ENCODE results near the gene IFNGR1. TPM values are rescaled to one million over a fixed set of nuclear protein-coding genes. Genes with fewer than 3 reads are reported as not detected.
A peak's percentile ranks its signal among the peaks of the same experiment; 100 is the strongest.
"Not testable (repeated sequence)": the region's sequence is repeated elsewhere in the genome, so short reads cannot be mapped to it uniquely, and the experiment has no call there.

Gene IFNGR1
- total RNA-seq, 8 experiments from 2014 or later: 24.6 to 72.7 (median 26.8) TPM

DNA sequence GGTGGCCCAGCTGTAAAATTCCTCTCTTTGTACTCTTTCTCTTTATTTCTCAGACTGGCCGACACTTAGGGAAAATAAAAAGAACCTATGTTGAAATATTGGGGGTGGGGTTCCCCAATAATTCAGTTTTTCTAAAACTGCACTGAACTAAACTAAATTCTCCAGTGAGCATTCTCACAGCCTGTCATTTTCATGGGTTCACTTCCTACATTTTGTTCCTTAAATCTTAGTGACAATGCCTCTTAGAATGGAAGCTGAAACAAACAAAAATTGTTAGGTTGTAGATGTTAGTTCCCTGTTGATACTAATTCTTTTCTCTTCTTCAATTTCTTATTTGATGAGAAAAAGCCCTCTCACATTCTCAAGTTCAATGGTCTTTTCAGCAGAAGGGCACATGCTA, 35.8 kb upstream of the IFNGR1 start:
- Histone ChIP-seq H3K27ac (no peak overlapping the region), H3K4me3 (no peak overlapping the region), H3K4me1 (replicated peaks in 1 of 2) (peaks cover 0 to under 1% of the 10 kb centered on the region in 2 donors)
- 14 to 100% (median 40%) methylated on average over 1 of the region's 1 CpG; no CpG with 5 or more reads in 6 of the 10 experiments for WGBS, 10 experiments
- in situ Hi-C loops (cut with MboI; ENCODE audit: low pct_unique_long_range_greater_than_20kb in 2 of 9, low sequenced_read_pairs in 9 of 9, unreplicated experiment in 9 of 9): loop anchor here in 4 of 9 experiments (25.0 kb wide), 2 partner anchors 168 to 382 kb away; no protein-coding TSS in a partner anchor
- ATAC-seq (replicated peaks in 6 of 8): no peak

DNA sequence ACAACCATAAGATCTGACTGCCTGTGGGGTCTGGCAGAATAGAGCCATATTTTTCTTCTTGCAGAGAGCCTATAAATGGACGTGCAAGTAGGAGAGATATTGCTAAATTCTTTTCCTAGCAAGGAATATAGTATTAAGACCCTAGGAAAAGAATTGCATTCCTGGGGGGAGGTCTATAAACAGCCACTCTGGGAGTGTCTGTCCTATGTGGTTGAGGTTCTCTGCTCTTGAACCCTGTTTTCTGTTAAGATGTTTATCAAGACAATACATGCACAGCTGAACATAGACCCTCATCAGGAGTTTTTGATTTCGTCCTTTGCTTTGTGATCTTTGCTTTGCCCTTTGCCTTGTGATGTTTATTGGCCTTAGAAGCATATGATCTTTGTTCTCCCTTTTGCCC, 35.2 kb upstream of the IFNGR1 start:
- in situ Hi-C loops (cut with MboI; ENCODE audit: low pct_unique_long_range_greater_than_20kb in 2 of 9, low sequenced_read_pairs in 9 of 9, unreplicated experiment in 9 of 9): loop anchor here in 4 of 9 experiments (25.0 kb wide), 2 partner anchors 167 to 383 kb away; no protein-coding TSS in a partner anchor
- ATAC-seq (replicated peaks in 6 of 8): not testable (repeated sequence)
- 0 to 85% (median 50%) methylated on average over 1 to 2 of the region's 2 CpGs; no CpG with 5 or more reads in 5 of the 10 experiments for WGBS, 10 experiments

DNA sequence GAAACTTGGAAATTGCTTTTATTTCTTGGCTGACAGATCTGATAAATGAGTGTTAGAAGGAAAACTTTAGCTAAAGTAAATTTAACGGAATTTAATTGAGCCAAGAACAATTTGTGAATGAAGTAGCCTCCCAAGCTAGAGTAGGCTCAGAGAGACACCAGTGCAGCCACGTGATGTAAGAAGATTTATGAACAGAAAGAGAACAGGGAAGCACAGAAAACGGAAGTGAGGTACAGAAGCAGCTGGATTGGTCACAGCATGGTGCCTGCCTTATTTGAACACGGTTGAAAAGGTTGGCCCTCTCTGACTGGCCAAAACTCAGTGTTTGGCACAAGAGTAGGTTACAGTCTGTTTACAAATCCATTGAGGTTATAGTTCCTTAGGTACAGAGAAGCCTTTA, 29.5 kb upstream of the IFNGR1 start:
- Histone ChIP-seq H3K4me3 (no peak overlapping the region), H3K4me1 (replicated peaks in 1 of 2) (no peaks in the 10 kb centered on the region), H3K27ac (no peak overlapping the region)
- ATAC-seq (replicated peaks in 6 of 8): no peak
- in situ Hi-C loops (cut with MboI; ENCODE audit: low pct_unique_long_range_greater_than_20kb in 2 of 9, low sequenced_read_pairs in 9 of 9, unreplicated experiment in 9 of 9): no loop called here
- 0 to 80% (median 51%) methylated on average over 1 to 4 of the region's 4 CpGs; no CpG with 5 or more reads in 1 of the 10 experiments for WGBS, 10 experiments

More for the DNA sequence above, 35.2 kb upstream of the IFNGR1 start:
- H3K4me3 ChIP-seq; H3K4me1 ChIP-seq (replicated peaks in 1 of 2); H3K27ac ChIP-seq: not testable (repeated sequence)

DNA sequence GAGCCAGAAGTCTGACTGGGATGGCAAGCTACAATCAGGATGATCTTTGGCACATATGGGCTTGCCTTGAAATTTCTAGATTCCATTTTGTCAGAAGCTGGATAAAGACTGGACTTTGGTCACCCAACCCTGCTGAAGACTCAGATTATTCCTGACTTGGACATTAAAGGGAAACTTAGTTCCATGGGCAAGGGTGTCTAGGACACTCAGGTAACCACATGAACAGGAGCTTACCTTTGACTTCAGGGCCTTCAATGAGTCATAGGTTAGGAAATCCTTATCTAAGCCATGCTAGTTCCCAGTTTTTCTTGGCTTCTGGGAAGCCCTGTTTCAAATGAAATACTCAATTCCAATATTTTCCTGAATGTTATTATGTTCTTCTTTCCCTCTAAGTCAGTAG, 28.5 kb upstream of the IFNGR1 start:
- Histone ChIP-seq H3K27ac (no peak overlapping the region), H3K4me3 (no peak overlapping the region), H3K4me1 (replicated peaks in 1 of 2) (no peaks in the 10 kb centered on the region)
- in situ Hi-C loops (cut with MboI; ENCODE audit: low pct_unique_long_range_greater_than_20kb in 2 of 9, low sequenced_read_pairs in 9 of 9, unreplicated experiment in 9 of 9): no loop called here
- ATAC-seq (replicated peaks in 6 of 8): no peak

DNA sequence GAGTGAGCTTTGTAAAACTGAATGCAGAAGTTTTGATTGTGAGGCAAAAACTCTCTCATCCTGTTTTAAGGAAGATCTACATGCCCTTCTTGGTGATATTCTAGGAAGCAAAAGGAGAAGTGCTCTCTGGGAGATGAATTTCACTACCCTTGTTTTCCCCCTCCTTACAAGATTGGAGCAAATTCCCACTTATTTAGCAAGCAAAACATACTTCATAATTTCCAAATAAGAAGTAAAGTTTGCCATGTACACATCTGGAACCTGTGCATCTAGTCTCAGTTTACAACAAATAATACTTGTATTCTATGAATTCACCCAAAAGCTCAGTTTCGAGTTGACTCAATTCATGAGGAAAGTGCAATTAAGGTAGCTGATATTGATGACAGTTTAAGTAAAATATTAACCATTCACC, 27.6 kb upstream of the IFNGR1 start:
- 14 to 100% (median 89%) methylated on average over 1 of the region's 1 CpG; no CpG with 5 or more reads in 1 of the 10 experiments for WGBS, 10 experiments
- ATAC-seq (replicated peaks in 6 of 8): no peak
- no peak overlapping the region for H3K4me3 ChIP-seq
- H3K4me1 ChIP-seq (replicated peaks in 1 of 2): no peaks in the 10 kb centered on the region
- in situ Hi-C loops (cut with MboI; ENCODE audit: low pct_unique_long_range_greater_than_20kb in 2 of 9, low sequenced_read_pairs in 9 of 9, unreplicated experiment in 9 of 9): no loop called here
- H3K27ac ChIP-seq: no peak overlapping the region

DNA sequence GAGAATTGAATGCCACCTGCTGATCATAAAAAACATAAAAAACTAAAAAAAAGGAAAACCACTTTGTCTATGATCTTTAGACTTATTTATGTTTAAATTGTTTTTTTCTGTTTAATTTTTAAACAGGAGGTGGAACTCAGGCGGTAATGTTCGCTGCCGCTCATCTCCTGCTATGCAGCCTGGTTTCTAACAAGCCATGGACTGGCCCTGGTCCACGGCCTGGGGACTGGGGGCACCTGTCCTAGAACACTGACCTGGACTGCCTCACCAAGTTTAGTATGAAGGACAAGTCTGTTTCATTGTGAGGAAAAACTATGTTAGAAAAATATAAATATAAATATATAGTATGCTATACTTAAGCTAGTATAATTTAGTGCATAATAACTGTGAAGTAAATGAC, 27.0 kb upstream of the IFNGR1 start:
- no peak overlapping the region for H3K4me3 ChIP-seq
- in situ Hi-C loops (cut with MboI; ENCODE audit: low pct_unique_long_range_greater_than_20kb in 2 of 9, low sequenced_read_pairs in 9 of 9, unreplicated experiment in 9 of 9): no loop called here
- no peak for ATAC-seq (replicated peaks in 6 of 8)
- no peaks in the 10 kb centered on the region for H3K4me1 ChIP-seq (replicated peaks in 1 of 2)
- 74 to 97% (median 90%) methylated on average over 2 to 4 of the region's 4 CpGs; no CpG with 5 or more reads in 4 of the 10 experiments for WGBS, 10 experiments
- no peak overlapping the region for H3K27ac ChIP-seq

DNA sequence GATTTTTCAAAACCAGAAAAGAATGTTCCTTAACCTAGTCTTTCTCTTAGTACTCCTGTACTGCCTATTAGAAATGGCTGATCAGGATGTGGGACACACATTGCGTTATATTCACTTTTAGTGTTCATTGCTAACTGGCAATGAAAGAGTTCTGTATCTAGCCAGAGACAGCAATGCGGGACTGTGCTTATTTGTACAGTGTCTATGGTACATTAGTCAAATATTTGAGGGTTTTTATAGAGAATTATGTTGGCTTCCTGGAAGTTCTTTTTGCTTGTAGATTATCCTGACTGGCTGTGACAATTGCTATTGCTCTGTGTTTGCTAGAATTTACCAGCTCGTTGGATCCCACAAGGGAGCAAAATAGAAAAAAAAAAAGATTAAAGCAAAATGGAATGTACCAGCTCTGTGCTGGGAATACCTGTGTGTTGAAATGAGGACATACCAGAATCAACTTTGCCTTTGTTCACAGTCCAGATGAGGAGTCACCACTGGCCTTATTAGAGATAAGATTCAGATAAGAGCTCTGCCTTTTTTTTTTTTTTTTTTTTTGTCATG, 22.4 kb upstream of the IFNGR1 start:
- peak in 1 of 8 experiments; percentile 58 for ATAC-seq (replicated peaks in 6 of 8)

DNA sequence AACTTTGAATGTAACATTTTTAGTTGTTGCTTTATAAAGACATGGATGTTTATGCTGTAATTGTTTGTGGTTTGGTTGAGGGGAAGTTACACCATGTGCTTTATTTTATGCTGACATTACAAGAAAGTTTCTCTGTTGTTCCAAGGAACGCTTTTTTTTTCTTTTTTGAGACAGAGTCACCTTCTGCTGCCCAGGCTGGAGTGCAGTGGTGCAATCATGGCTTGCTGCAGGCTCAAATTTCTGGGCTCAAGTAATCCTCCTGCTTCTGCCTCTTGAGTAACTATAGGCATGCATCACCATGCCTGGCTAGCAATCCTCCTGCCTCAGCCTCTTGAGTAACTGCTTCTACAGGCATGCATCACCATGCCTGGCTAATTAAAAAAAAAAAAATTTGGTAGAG, 21.0 kb upstream of the IFNGR1 start:
- no peaks in the 10 kb centered on the region for H3K4me1 ChIP-seq (replicated peaks in 1 of 2)
- ATAC-seq (replicated peaks in 6 of 8): peak in 1 of 8 experiments; percentile 43
- 0 to 80% (median 29%) methylated on average over 1 of the region's 1 CpG; no CpG with 5 or more reads in 3 of the 10 experiments for WGBS, 10 experiments
- in situ Hi-C loops (cut with MboI; ENCODE audit: low pct_unique_long_range_greater_than_20kb in 2 of 9, low sequenced_read_pairs in 9 of 9, unreplicated experiment in 9 of 9): no loop called here
- H3K4me3 ChIP-seq: no peak overlapping the region
- H3K27ac ChIP-seq: no peak overlapping the region

More for the DNA sequence above, 22.4 kb upstream of the IFNGR1 start:
- WGBS, 10 experiments: 29 to 97% (median 63%) methylated on average over 1 to 3 of the region's 3 CpGs
- in situ Hi-C loops (cut with MboI; ENCODE audit: low pct_unique_long_range_greater_than_20kb in 2 of 9, low sequenced_read_pairs in 9 of 9, unreplicated experiment in 9 of 9): no loop called here
- H3K27ac ChIP-seq: no peak overlapping the region
- H3K4me3 ChIP-seq: no peak overlapping the region
- H3K4me1 ChIP-seq (replicated peaks in 1 of 2): no peaks in the 10 kb centered on the region

DNA sequence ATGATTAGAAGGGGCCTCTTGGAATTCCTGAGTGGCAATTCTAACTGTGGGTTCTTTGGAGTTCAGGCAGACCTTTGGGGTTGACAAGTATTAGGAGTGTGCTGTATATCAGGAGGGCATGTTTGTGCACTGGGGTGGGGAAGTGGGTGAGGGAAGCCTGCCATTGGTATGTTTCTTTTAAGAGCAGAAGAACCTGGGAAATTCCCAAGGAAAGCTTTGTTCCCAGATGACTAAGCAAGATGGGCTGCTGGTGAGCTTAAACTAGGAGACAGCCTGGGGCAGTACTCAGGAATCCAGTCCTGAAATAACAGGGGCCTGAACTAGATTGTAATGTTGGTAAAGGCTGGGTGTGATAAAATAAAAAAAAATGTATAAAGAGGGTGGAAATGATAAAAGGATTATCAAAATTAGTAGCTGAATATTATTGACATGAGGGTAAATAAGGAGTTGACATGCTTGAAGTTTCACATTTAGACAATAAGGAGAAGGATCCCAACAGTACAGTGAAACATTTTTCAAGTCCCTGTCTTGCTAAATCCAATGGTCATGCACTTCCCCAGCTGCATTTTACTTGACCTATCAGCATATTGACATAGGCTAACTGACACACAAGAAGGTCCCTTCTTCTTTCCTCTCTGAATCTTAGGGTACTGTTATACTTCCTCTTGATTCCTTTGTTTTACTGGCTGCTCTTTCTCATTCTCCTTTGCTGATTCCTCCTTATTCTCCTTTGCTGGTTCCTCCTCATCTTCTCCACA, 18.4 kb upstream of the IFNGR1 start:
- H3K27ac ChIP-seq: no peak overlapping the region
- no peaks in the 10 kb centered on the region for H3K4me1 ChIP-seq (replicated peaks in 1 of 2)
- H3K4me3 ChIP-seq: no peak overlapping the region
- in situ Hi-C loops (cut with MboI; ENCODE audit: low pct_unique_long_range_greater_than_20kb in 2 of 9, low sequenced_read_pairs in 9 of 9, unreplicated experiment in 9 of 9): no loop called here
- ATAC-seq (replicated peaks in 6 of 8): peak in 3 of 8 experiments; percentile 42 to 77 (median 47)

DNA sequence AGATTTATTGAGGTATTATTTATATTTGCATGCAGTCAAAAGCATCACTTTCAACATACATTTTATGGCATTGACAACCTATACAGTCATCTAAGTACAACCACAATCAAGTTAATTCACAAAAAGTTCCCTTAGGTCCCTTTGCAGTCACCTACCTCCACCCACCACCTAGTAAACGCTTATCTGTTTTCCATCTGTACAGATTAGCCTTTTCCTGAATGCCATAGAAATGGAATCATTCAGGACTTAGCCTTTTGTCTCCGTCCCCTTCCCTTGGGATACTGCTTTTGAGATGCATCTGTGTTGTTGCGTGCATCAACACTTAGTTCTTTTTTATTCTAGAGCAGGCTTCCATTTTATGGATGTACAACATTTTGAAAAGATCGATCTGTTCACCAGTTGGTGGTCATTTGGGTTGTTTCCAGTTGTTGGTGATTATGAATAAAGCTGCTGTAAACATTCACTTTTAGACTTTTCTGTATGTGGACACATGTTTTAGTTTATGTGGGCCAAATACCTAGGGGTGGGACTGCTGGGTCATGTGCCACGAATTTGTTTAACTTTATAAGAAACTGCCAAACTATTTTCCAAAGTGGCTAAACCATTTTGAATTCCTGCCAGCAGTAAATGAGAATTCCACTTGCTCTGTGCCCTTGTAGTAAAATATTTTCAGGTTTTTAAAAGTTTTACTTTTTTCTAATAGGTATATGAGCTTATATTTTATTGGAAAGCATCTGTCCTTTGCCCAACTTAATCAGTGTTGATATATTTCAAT, 17.6 kb upstream of the IFNGR1 start:
- no peak for ATAC-seq (replicated peaks in 6 of 8)
- no peaks in the 10 kb centered on the region for H3K4me1 ChIP-seq (replicated peaks in 1 of 2)
- WGBS, 10 experiments: 18 to 93% (median 73%) methylated on average over 1 to 5 of the region's 5 CpGs
- no peak overlapping the region for H3K4me3 ChIP-seq
- in situ Hi-C loops (cut with MboI; ENCODE audit: low pct_unique_long_range_greater_than_20kb in 2 of 9, low sequenced_read_pairs in 9 of 9, unreplicated experiment in 9 of 9): no loop called here
- no peak overlapping the region for H3K27ac ChIP-seq

DNA sequence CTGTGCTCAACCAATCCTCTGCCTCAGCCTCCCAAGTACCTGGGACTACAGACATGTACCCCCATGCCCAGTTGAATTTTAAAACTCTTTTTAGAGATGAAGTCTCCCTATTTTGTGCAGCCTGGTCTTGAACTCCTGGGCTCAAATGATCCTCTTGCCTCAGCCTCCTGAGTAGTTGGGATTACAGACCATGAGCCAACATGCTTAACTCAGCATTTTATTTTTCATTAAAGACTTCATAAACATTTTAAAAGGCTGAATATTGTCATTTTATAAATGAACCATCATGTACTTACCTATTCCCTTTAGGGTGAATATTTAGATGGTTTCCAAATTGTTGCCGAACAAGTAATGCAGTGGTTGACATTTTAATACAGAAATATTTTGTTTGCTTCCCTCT, 16.5 kb upstream of the IFNGR1 start:
- Histone ChIP-seq H3K4me3 (no peak overlapping the region), H3K27ac (no peak overlapping the region), H3K4me1 (replicated peaks in 1 of 2) (no peaks in the 10 kb centered on the region)
- WGBS, 10 experiments: 67 to 100% (median 94%) methylated on average over 1 of the region's 1 CpG
- in situ Hi-C loops (cut with MboI; ENCODE audit: low pct_unique_long_range_greater_than_20kb in 2 of 9, low sequenced_read_pairs in 9 of 9, unreplicated experiment in 9 of 9): no loop called here
- ATAC-seq (replicated peaks in 6 of 8): no peak

DNA sequence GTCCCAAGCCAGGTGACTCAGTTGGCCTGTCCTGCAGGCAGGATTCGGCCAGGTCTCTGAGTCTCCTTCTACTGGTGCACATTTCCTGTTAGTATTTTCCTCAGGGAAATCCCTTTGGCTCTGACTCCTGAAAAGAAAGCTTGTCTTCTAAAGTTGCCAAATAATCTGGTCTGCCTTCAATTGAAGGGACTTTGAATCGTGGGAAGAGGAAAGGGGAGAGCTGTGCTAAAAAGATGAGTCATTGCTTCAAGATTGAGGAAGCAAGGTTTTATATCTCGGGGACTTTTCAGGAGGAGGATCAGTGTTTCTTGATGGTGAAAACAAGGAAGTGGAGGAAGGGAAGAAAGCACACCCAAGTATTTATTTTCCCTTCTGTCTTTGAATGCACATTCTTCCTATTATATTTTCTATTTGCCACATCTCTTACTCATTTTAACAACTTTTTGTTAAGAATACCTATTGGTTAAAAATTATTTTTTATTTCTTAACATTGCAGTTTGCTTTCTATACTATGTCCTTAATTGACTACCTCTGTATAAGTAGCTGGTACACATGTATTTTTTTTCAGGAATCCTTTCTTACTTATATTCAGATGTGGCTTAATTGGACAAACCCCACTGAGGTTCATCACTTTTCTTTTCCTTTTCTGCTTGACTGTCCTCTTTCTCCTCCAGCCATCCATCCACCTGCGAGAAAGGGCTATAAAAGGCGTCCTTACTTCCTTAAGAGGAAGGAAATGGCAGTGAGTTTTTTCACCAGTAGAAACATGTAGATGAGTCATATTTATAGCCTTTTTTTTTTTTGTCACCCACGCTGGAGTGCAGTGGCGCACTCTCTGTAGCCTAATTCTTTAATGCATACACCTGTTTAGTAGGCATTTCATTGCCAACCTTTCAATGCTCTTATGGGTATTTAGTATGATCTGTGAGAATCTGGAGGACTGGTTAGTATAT, 15.0 kb upstream of the IFNGR1 start:
- no peaks in the 10 kb centered on the region for H3K4me1 ChIP-seq (replicated peaks in 1 of 2)
- H3K4me3 ChIP-seq: no peak overlapping the region
- WGBS, 10 experiments: 41 to 100% (median 83%) methylated on average over 2 to 7 of the region's 7 CpGs
- H3K27ac ChIP-seq: no peak overlapping the region
- ATAC-seq (replicated peaks in 6 of 8): peak in 2 of 8 experiments; percentile 63 to 76
- in situ Hi-C loops (cut with MboI; ENCODE audit: low pct_unique_long_range_greater_than_20kb in 2 of 9, low sequenced_read_pairs in 9 of 9, unreplicated experiment in 9 of 9): no loop called here
